ENCODE results near the gene GLT1D1.

GRCh38 chr12:128971802-128972201 is 118.5 kb downstream of the GLT1D1 start:
- TF ChIP-seq CTCF (IDR thresholded peaks at IDR 0.05) (no peak), ZBTB33 (IDR thresholded peaks at IDR 0.05; ENCODE audit: borderline replicate concordance, low read depth) (no peak), SIN3A (IDR thresholded peaks at IDR 0.05; ENCODE audit: borderline replicate concordance, low read depth, low read length) (no peak), NRF1 (IDR thresholded peaks at IDR 0.05; ENCODE audit: low read depth, low read length) (no peak), MAX (IDR thresholded peaks at IDR 0.05; ENCODE audit: low read depth) (no peak)
